ENCODE measurements around the gene LARP4B.

GRCh38 chr10:932589-932988, 1.1 kb upstream of the LARP4B start:
- TF ChIP-seq CTCF (IDR thresholded peaks at IDR 0.05) = no peak
- no peak for TF ChIP-seq POLR2A (IDR thresholded peaks at IDR 0.05)

Data from testis (tissue), 2 donors.